VCaP (cell line): ENCODE results near the gene GATAD2A.

ENCODE experiments used
- H3K27ac ChIP-seq: fragments of 450-650 bp; 2 replicates; pipeline ENCODE4 v1.5.1; 2017
- TF ChIP-seq, protein P1 (sequence below): fragments of 450-650 bp; conservative IDR thresholded peaks from 2 replicates; pipeline ENCODE4 v1.5.1; 2017; ENCODE audit warnings: mild to moderate bottlenecking, moderate library complexity

Gene GATAD2A

DNA sequence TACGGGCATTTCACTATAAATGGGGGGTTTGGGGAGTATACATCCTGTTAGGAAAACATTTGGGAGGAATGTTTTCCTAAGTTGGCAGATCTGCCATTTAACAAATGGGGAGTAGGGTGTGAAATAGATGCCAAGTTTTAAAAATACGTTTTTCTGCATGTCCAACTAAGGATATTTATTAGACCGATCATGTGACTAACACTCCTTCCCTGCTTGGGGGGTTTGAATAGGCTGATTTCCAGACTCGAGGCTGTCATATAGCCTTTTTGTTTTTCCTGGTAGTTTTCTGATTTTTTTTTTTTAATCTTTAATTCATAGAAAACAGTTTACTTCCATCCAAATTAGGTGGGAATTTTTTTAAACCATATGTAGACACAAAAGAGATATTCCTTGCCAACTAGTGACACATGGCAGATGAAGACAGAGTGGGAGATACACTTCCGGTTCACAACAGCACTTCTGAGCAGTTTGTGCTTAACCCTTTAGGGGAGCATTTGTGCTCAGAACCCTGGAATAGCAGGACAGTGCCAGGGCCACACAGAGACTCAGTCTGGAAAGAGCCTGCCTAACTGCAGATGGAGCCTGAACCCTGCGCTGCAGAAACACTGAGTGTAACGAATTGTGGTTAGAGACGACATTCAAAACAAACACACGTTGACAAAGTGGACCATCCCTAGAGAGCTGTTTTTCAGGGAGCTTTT is 5.6 kb upstream of the GATAD2A start:
- TF ChIP-seq, protein P1, sequence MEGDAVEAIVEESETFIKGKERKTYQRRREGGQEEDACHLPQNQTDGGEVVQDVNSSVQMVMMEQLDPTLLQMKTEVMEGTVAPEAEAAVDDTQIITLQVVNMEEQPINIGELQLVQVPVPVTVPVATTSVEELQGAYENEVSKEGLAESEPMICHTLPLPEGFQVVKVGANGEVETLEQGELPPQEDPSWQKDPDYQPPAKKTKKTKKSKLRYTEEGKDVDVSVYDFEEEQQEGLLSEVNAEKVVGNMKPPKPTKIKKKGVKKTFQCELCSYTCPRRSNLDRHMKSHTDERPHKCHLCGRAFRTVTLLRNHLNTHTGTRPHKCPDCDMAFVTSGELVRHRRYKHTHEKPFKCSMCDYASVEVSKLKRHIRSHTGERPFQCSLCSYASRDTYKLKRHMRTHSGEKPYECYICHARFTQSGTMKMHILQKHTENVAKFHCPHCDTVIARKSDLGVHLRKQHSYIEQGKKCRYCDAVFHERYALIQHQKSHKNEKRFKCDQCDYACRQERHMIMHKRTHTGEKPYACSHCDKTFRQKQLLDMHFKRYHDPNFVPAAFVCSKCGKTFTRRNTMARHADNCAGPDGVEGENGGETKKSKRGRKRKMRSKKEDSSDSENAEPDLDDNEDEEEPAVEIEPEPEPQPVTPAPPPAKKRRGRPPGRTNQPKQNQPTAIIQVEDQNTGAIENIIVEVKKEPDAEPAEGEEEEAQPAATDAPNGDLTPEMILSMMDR: no peak
- H3K27ac ChIP-seq: no peak overlapping the region

DNA sequence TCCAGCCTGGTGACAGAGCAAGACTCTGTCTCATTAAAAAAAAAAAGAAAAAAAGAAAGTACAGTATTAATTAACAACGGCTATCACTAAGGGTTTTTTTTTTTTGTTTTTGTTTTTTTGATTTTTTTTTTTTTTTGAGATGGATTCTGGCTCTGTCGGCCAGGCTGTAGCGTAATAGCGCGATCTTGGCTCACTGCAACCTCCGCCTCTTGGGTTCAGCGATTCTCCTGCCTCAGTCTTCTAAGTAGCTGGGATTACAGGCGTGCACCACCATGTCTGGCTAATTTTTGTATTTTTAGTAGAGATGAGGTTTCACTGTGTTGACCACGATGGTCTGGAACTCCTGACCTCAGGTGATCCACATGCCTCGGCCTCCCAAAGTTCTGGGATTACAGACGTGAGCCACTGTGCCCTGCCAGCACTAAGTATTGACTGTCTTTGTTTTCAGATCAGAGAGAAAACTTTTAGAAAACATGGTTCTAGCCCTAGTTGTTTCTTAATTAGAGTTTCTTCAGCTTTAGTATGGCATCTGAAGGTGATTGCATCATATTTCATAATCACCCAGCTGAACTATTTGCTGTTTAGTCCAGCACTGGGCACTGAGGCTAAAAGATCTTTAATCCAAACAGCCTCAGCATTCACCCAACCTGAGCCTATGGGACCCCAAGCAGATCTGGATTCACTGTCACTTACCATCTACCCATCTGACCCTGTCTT is 2.7 kb upstream of the GATAD2A start:
- TF ChIP-seq, protein P1: no peak
- no peak overlapping the region for H3K27ac ChIP-seq

DNA sequence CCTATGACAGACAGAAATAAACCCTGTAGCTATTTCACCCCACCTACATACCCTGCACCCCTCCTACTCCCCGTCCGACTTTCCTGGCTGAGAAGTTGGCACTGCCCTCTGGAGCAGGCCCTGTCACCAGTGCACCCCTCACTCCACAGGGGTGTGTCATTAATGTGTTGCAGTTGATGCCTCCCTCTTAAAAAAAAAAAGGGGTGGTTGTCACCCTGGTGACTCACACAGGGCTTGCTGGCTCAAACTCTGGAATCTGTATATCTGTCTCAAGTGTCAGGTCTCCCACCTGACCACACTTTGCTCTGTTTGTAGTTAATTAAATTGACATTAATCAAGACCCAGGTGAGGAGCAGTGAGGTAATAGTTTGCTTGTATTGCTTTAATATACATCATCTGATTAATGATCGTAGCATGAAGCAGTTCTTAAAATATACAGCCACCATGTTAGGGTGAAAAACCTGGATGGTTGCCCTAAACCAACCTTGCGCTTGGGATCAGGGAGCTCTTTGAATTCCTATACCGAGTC is 2.0 kb upstream of the GATAD2A start:
- H3K27ac ChIP-seq: no peak overlapping the region
- TF ChIP-seq, protein P1: no peak

DNA sequence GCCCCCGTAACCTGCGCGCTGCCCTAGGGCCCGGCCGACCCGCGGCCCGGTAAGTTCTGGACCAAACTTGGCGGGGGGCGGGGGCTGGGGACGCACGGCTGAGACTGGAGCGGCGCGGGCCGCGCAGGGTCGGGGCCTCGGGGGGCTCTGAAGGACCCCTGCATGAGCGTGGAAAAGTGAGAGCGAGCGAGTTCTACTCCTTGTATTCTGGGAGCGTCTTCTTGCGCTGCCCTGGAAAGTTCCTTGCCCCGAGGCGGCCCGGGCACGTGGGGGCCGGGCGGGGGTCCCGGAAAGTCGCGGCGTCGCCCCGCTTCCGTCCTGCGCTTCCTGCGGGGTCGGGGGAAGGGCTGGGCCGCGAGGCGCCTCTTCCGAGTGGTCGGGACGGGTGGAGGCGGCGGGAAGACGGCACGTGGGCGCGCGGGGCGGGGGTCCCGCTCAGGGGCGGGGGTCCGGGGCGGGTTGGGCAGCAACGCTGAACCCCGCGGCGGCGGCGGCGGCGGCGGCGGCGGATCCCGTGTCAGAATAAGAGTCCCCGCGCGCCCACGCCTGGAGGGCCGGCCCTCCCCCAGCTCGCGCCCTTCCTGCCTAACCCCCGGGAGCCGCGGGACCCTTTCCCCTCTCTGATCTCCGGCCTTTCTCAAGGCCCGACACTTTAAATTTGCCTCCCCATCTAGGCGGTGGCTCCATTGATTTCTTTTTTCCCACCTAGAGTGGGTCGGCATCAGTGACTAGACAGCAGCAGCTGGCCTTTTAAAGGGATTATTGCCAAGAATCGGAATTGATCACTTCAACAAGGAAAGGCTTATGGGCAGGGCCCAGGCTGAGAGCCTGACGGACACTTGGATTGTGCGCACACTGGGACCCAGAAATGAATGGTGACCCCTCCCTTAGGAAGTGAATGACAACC is 749 bp downstream of the GATAD2A start:
- TF ChIP-seq, protein P1: no peak
- H3K27ac ChIP-seq: peak overlapping the region; percentile 77

DNA sequence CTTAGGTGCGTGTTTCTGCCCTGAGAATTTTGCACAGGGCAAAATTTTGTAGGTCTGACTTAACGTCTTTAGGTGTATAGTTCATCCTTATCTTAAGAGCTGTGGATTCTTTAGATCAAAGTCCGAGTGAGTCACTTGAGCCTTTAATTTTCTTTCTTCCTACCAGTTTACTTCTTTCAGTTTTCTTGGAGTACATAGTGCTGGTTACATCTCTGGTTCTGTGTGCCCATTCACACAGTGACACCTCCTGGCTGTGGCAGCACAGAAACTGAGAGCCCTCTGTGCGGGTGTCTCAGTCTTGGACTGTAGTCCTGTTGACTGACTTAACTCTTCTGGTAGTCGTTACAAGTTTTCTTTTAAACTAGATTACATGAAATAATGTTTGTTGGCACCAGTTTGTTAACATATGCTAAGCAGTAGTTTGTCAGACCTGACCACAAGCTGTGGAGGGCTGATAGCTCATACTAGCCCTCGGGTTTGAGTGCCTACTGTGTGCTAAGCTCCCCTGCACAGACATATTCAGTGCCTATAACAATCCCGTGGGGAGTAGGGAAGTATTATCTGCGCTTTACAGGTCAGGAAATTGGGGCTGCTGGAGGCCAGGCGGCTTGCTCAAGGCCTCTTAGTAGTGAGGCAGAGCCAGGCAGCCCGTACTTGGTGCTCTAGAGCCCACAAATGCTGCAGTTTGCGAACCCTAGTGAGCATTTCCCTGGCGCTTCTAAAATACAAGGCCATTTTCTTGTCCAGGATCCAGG is 1.6 kb downstream of the GATAD2A start:
- peak overlapping the region; percentile 77 for H3K27ac ChIP-seq
- TF ChIP-seq, protein P1: peak; percentile 50

DNA sequence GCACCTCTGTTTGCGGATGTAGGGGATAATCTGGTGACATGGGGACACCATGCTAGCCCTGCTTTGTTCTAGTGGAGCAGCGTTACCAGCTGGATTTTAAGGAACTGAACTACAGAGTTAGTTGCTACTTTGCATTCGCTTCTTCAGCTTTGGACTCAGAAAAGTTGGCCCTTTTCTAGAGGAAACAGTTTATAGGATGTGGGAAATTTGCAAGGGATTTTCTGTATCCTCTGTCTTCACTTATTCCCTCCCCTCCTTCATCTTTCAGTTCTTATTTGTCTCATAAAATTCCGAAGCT is 2.1 kb downstream of the GATAD2A start:
- TF ChIP-seq, protein P1: no peak
- H3K27ac ChIP-seq: peak overlapping the region; percentile 77; the same call in 1 of the 2 replicates
